H1 (cell line): ENCODE results near the gene PROSER3. TPM values are rescaled to one million over a fixed set of nuclear protein-coding genes. Genes with fewer than 3 reads are reported as not detected.

Source experiments
- CTCF ChIA-PET: fragments of 300-600 bp; sonication (Branson Sonifier 250); formaldehyde crosslinking; loops from one replicate; lab custom pipeline; 2021; ENCODE audit not compliant: partially characterized antibody; lab: Charles Lee
- POLR2A ChIA-PET: fragments of 300-600 bp; sonication (Branson Sonifier 250); formaldehyde crosslinking; loops from one replicate; lab custom pipeline; 2021; ENCODE audit warnings: inconsistent platforms; ENCODE audit not compliant: partially characterized antibody; lab: Charles Lee
- DNase-seq, 2 experiments: peaks; one replicate each; pipeline versions ENCODE4 v3.0.0 to v3.0.0-alpha.2; 2010 to 2022; ENCODE audit warnings: low spot score in 2 of 2, low read depth in 1 of 2, mixed read lengths in 1 of 2
- FAIRE-seq: peaks from 2 replicates; lab custom pipeline; 2011; peaks lifted over from hg19 to GRCh38; lab: Jason Lieb, UNC
- H2AFZ ChIP-seq: 2 replicates; pipeline ENCODE4 v1.8.1; 2012; ENCODE audit warnings: low read length, inconsistent platforms
- H2AK5ac ChIP-seq: 2 replicates; pipeline ENCODE4 v1.6.1; 2013; ENCODE audit warnings: low read depth, low read length
- H2BK120ac ChIP-seq: replicated peaks from 2 replicates; pipeline ENCODE3; 2013; ENCODE audit warnings: low read depth, low read length, inconsistent platforms
- H2BK12ac ChIP-seq: 2 replicates; pipeline ENCODE4 v1.6.1; 2013; ENCODE audit warnings: low read depth, low read length
- H2BK15ac ChIP-seq: 2 replicates; pipeline ENCODE4 v1.6.1; 2013; ENCODE audit warnings: low read length
- H2BK20ac ChIP-seq: 2 replicates; pipeline ENCODE4 v1.6.1; 2013; ENCODE audit warnings: low read length
- H2BK5ac ChIP-seq: 2 replicates; pipeline ENCODE4 v1.6.1; 2013; ENCODE audit warnings: low read depth, low read length
- H3K14ac ChIP-seq: 2 replicates; pipeline ENCODE4 v1.6.1; 2013; ENCODE audit warnings: inconsistent platforms; ENCODE audit not compliant: insufficient read length
- H3K18ac ChIP-seq: 2 replicates; pipeline ENCODE4 v1.6.1; 2013; ENCODE audit warnings: low read length; ENCODE audit errors: extremely low read depth
- H3K23ac ChIP-seq: 2 replicates; pipeline ENCODE4 v1.6.1; 2013; ENCODE audit warnings: inconsistent platforms; ENCODE audit not compliant: insufficient read length
- H3K23me2 ChIP-seq: 2 replicates; pipeline ENCODE4 v1.6.1; 2013; ENCODE audit warnings: low read depth, low read length
- H3K27ac ChIP-seq: 2 replicates; pipeline ENCODE4 v1.6.1; 2011; ENCODE audit warnings: low read depth, low read length, inconsistent platforms
- H3K27me3 ChIP-seq, 4 experiments: replicated peaks in 1 of 4; 1 replicate in 1 of 4; 2 replicates in 3 of 4; pipeline versions ENCODE4 v1.6.1 to v1.8.1; 2011 to 2013; ENCODE audit warnings: low read length in 3 of 4, mild to moderate bottlenecking in 3 of 4, inconsistent platforms in 2 of 4, mixed read lengths in 2 of 4, moderate library complexity in 1 of 4; ENCODE audit not compliant: control insufficient read depth in 3 of 4, insufficient read depth in 3 of 4; ENCODE audit errors: extremely low read depth in 1 of 4
- H3K36me3 ChIP-seq, 4 experiments: 2 replicates each; pipeline versions ENCODE4 v1.6.1 to v1.8.1; 2011 to 2013; ENCODE audit warnings: mild to moderate bottlenecking in 4 of 4, low read length in 3 of 4, moderate library complexity in 2 of 4, control low read depth in 1 of 4, inconsistent platforms in 1 of 4; ENCODE audit not compliant: insufficient read depth in 4 of 4, control insufficient read depth in 2 of 4
- H3K4ac ChIP-seq: replicated peaks from 2 replicates; pipeline ENCODE3; 2013; ENCODE audit warnings: low read length, low read depth, mixed read lengths, inconsistent platforms; ENCODE audit not compliant: insufficient read length
- H3K4me1 ChIP-seq, 4 experiments: replicated peaks in 1 of 4; 1 replicate in 1 of 4; 2 replicates in 3 of 4; pipeline versions ENCODE4 v1.6.1 to v1.8.1; 2011 to 2013; ENCODE audit warnings: low read length in 3 of 4, inconsistent platforms in 2 of 4, mixed read lengths in 1 of 4; ENCODE audit not compliant: insufficient read depth in 4 of 4, control insufficient read depth in 3 of 4
- H3K4me2 ChIP-seq, 2 experiments: 2 replicates each; pipeline versions ENCODE4 v1.6.1 to v1.8.1; 2011 to 2013; ENCODE audit warnings: low read depth in 2 of 2, low read length in 2 of 2, control low read depth in 1 of 2, inconsistent platforms in 1 of 2, mild to moderate bottlenecking in 1 of 2; ENCODE audit not compliant: insufficient read depth in 1 of 2
- H3K4me3 ChIP-seq, 4 experiments: fragments of 200-600, 300-600 bp in 1 of 4; sonication (generic), shearing (Covaris generic), sonication (Bioruptor Twin) in 1 of 4; 2 replicates each; pipeline versions ENCODE4 v1.5.1 to v1.8.1; 2011 to 2016; ENCODE audit warnings: low read length in 4 of 4, low read depth in 3 of 4, control low read depth in 2 of 4, inconsistent platforms in 2 of 4, mild to moderate bottlenecking in 2 of 4, mixed read lengths in 1 of 4, moderate library complexity in 1 of 4; ENCODE audit not compliant: insufficient read depth in 2 of 4; ENCODE audit errors: extremely low read depth in 1 of 4
- H3K56ac ChIP-seq: replicated peaks from 2 replicates; pipeline ENCODE3; 2013; ENCODE audit warnings: low read depth, mild to moderate bottlenecking, mixed read lengths, low read length, inconsistent platforms; ENCODE audit not compliant: insufficient read length
- H3K79me1 ChIP-seq: 2 replicates; pipeline ENCODE4 v1.6.1; 2013; ENCODE audit warnings: low read depth, low read length, control low read depth
- H3K79me2 ChIP-seq, 2 experiments: 2 replicates each; pipeline versions ENCODE4 v1.6.1 to v1.8.1; 2012 to 2013; ENCODE audit warnings: low read length in 2 of 2, mild to moderate bottlenecking in 2 of 2, inconsistent platforms in 1 of 2; ENCODE audit not compliant: insufficient read depth in 2 of 2, control insufficient read depth in 1 of 2
- H3K9ac ChIP-seq, 4 experiments: replicated peaks in 1 of 4; 1 replicate in 1 of 4; 2 replicates in 3 of 4; pipeline versions ENCODE4 v1.6.1 to v1.8.1; 2011 to 2013; ENCODE audit warnings: low read depth in 3 of 4, low read length in 3 of 4, control low read depth in 2 of 4, mild to moderate bottlenecking in 2 of 4, moderate library complexity in 2 of 4, inconsistent platforms in 1 of 4; ENCODE audit errors: extremely low read depth in 1 of 4
- H3K9me3 ChIP-seq, 2 experiments: 2 replicates each; pipeline versions ENCODE4 v1.6.1 to v1.8.1; 2012 to 2013; ENCODE audit warnings: mild to moderate bottlenecking in 2 of 2, moderate library complexity in 2 of 2, control low read depth in 1 of 2, inconsistent platforms in 1 of 2, low read depth in 1 of 2, low read length in 1 of 2, mixed read lengths in 1 of 2; ENCODE audit not compliant: insufficient read depth in 2 of 2
- H4K20me1 ChIP-seq, 2 experiments: replicated peaks in 1 of 2; 2 replicates each; pipeline versions ENCODE3 to v1.8.1; 2011 to 2013; ENCODE audit warnings: inconsistent platforms in 2 of 2, low read length in 2 of 2, mild to moderate bottlenecking in 1 of 2; ENCODE audit not compliant: insufficient read depth in 2 of 2, control insufficient read depth in 1 of 2
- H4K5ac ChIP-seq: 2 replicates; pipeline ENCODE4 v1.6.1; 2013; ENCODE audit warnings: low read length, low read depth, mixed read lengths, inconsistent platforms; ENCODE audit not compliant: insufficient read length
- H4K8ac ChIP-seq: 2 replicates; pipeline ENCODE4 v1.8.0; 2013; ENCODE audit warnings: mild to moderate bottlenecking, moderate library complexity, low read length, inconsistent platforms; ENCODE audit not compliant: insufficient read depth; ENCODE audit errors: extremely low read depth
- H4K91ac ChIP-seq: replicated peaks from 2 replicates; pipeline ENCODE3; 2013; ENCODE audit warnings: low read length, mixed read lengths, inconsistent platforms; ENCODE audit not compliant: insufficient read length
- CBX5 ChIP-seq: fragments of 300-800, 300-1000 bp; sonication (generic); IDR thresholded peaks from 2 replicates; pipeline ENCODE4 v1.7.1; 2016; ENCODE audit warnings: antibody characterized with exemption, low read length, low read depth
- EGR1 ChIP-seq: IDR thresholded peaks from 2 replicates; pipeline ENCODE4 v1.6.1; 2011; ENCODE audit warnings: low read depth, low read length, borderline replicate concordance
- EZH2 ChIP-seq: fragments of 200-600 bp; sonication (generic); IDR thresholded peaks from 2 replicates; pipeline ENCODE4 v1.7.1; 2012; ENCODE audit warnings: low read depth, mild to moderate bottlenecking, moderate library complexity, low read length, inconsistent platforms; ENCODE audit not compliant: severe bottlenecking
- PHF8 ChIP-seq: fragments of 200-600 bp; sonication (generic); conservative IDR thresholded peaks from 2 replicates; pipeline ENCODE4 v1.7.1; 2012; ENCODE audit warnings: low read depth, mild to moderate bottlenecking, inconsistent platforms, low read length, moderate library complexity
- POLR2A ChIP-seq, 2 experiments: IDR thresholded peaks; 1 replicate in 1 of 2; 2 replicates in 1 of 2; pipeline ENCODE4 v1.6.1; 2011; ENCODE audit warnings: low read depth in 2 of 2, low read length in 2 of 2, mild to moderate bottlenecking in 2 of 2; ENCODE audit errors: control extremely low read depth in 1 of 2
- SP2 ChIP-seq: IDR thresholded peaks from 2 replicates; pipeline ENCODE4 v1.6.1; 2012; ENCODE audit warnings: mild to moderate bottlenecking, low read length, inconsistent platforms
- TAF1 ChIP-seq: IDR thresholded peaks from 2 replicates; pipeline ENCODE4 v1.6.1; 2011; ENCODE audit warnings: mild to moderate bottlenecking, low read depth, low read length
- TCF12 ChIP-seq: IDR thresholded peaks from 2 replicates; pipeline ENCODE4 v1.6.1; 2011; ENCODE audit warnings: low read depth, mild to moderate bottlenecking, low read length
- WGBS, 2 experiments: shearing (Covaris generic) in 1 of 2; methylation state at CpG; one replicate each; pipeline versions ENCODE4 v1.1.6 to v1.1.7; 2013 to 2015; ENCODE audit warnings: low lambda C conversion rate in 2 of 2, mixed read lengths in 2 of 2, inconsistent platforms in 1 of 2, low coverage in 1 of 2, missing lambda C conversion rate in 1 of 2; ENCODE audit not compliant: insufficient replicate concordance in 2 of 2, insufficient coverage in 1 of 2, insufficient read length in 1 of 2; ENCODE audit errors: extremely low coverage in 1 of 2, missing lambda C conversion rate in 1 of 2; 5-methylcytosine and 5-hydroxymethylcytosine counted together
- polyA plus RNA-seq, 7 experiments: library from polyadenylated mRNA; depleted of rRNA in 3 of 7; stranded (reverse) in 5 of 7; unstranded in 2 of 7; fragments of >200 nt in 5 of 7; fragments of 200-250 nt in 2 of 7; gene quantifications; 1 replicate in 5 of 7; 2 replicates in 1 of 7; 4 replicates in 1 of 7; pipeline versions ENCODE4 v1.2.1 to v1.2.3, GENCODE V29; 2011 to 2013; ENCODE audit warnings: missing spikeins in 2 of 7, mixed read lengths in 2 of 7
- total RNA-seq: library from RNA; stranded (reverse); fragmentation: NEBNext Ultra II Directional; extraction: Animal tissue kit (Norgen Biotek cat#: 25700); gene quantifications from 2 replicates; pipeline ENCODE4 v1.2.1, GENCODE V29; 2021
- TF ChIP-seq, protein P1 (sequence below): IDR thresholded peaks from 2 replicates; pipeline ENCODE4 v1.6.1; 2012; ENCODE audit warnings: inconsistent platforms
- TF ChIP-seq, protein P2 (sequence below): IDR thresholded peaks from 2 replicates; pipeline ENCODE4 v1.6.1; 2012; ENCODE audit warnings: inconsistent platforms

PROSER3 gene
- total and polyA plus RNA-seq, 2 of the 8 experiments (the other 6 are each of a cell fraction or from before 2014, with no cell fraction given), result 17.8 to 28.9 TPM

DNA sequence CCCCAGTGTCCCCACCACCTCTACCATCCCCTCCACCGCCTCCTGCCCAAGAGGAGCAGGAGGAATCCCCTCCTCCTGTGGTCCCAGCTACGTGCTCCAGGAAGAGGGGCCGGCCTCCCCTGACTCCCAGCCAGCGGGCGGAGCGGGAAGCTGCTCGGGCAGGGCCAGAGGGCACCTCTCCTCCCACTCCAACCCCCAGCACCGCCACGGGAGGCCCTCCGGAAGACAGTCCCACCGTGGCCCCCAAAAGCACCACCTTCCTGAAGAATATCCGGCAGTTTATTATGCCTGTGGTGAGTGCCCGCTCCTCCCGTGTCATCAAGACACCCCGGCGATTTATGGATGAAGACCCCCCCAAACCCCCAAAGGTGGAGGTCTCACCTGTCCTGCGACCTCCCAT, 37.3 kb upstream of the PROSER3 start:
- no peak for FAIRE-seq
- H4K8ac ChIP-seq, result no peak overlapping the region
- POLR2A ChIA-PET, result interaction anchor here (5.0 kb wide), 1 partner anchor 17 kb away, joined by 54 read pairs; no protein-coding TSS in a partner anchor
- H2BK12ac ChIP-seq, result no peak overlapping the region
- no peak overlapping the region for H2BK120ac ChIP-seq
- no peaks in the 10 kb centered on the region for H3K9me3 ChIP-seq
- peaks cover 12% of the 10 kb centered on the region for H3K23me2 ChIP-seq
- WGBS, 2 experiments, result 92% methylated on average over 15 of the region's 17 CpGs; no CpG with 5 or more reads in 1 of the 2 experiments
- H3K27me3 ChIP-seq, result no peaks in the 10 kb centered on the region
- CTCF ChIA-PET, result interaction anchor here (1.3 to 11.8 kb wide), 2 partner anchors 18 to 26 kb away, joined by 5 to 80 read pairs; partner anchors contain the start of gene IGFLR1
- H2BK5ac ChIP-seq, result no peak overlapping the region
- no peak overlapping the region for H3K18ac ChIP-seq
- no peak overlapping the region for H3K56ac ChIP-seq
- no peak overlapping the region for H2AK5ac ChIP-seq
- no peak overlapping the region for H4K5ac ChIP-seq
- TF ChIP-seq CBX5 (no peak), TCF12 (no peak), EZH2 (no peak), PHF8 (no peak), SP2 (no peak), TAF1 (no peak), EGR1 (no peak), POLR2A (IDR thresholded peaks at IDR 0.05; ENCODE audit: control extremely low read depth in 1 of 2, low read depth in 2 of 2, low read length in 2 of 2) (no peak)
- TF ChIP-seq, protein P1, sequence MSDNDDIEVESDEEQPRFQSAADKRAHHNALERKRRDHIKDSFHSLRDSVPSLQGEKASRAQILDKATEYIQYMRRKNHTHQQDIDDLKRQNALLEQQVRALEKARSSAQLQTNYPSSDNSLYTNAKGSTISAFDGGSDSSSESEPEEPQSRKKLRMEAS, result no peak
- TF ChIP-seq, protein P2, sequence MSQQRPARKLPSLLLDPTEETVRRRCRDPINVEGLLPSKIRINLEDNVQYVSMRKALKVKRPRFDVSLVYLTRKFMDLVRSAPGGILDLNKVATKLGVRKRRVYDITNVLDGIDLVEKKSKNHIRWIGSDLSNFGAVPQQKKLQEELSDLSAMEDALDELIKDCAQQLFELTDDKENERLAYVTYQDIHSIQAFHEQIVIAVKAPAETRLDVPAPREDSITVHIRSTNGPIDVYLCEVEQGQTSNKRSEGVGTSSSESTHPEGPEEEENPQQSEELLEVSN, result no peak
- TF ChIP-seq, all 59 proteins: peak for 0
- no peak overlapping the region for H3K4me2 ChIP-seq
- H3K23ac ChIP-seq, result no peak overlapping the region
- H2AFZ ChIP-seq, result no peak overlapping the region
- no peak overlapping the region for H2BK20ac ChIP-seq
- peaks cover 0 to 20% of the 10 kb centered on the region in 2 experiments; a peak in 2 of 4 replicates for H3K79me2 ChIP-seq
- no peak overlapping the region for H4K91ac ChIP-seq
- H4K20me1 ChIP-seq, result peaks cover 7 to 9% of the 10 kb centered on the region in 2 experiments
- H3K4ac ChIP-seq, result no peak overlapping the region
- H3K9ac ChIP-seq, result no peak overlapping the region
- DNase-seq, result no peak
- no peak overlapping the region for H2BK15ac ChIP-seq
- no peak overlapping the region for H3K14ac ChIP-seq
- no peak overlapping the region for H3K4me3 ChIP-seq
- H3K36me3 ChIP-seq, result peaks cover 24 to 47% (median 32%) of the 10 kb centered on the region in 4 experiments
- H3K79me1 ChIP-seq, result peaks cover 8% of the 10 kb centered on the region
- no peak overlapping the region for H3K27ac ChIP-seq
- H3K4me1 ChIP-seq, result peaks cover 0 to 11% (median 5%) of the 10 kb centered on the region in 4 experiments; a peak in 6 of 7 replicates
